CD14-positive monocyte (primary cell): ENCODE results near the gene COX11. TPM values are rescaled to one million over a fixed set of nuclear protein-coding genes. Genes with fewer than 3 reads are reported as not detected.

Source experiments
- DNase-seq, 3 donors: peaks; one replicate each; pipeline ENCODE4 v3.0.0-alpha.2; 2011 to 2022
- H2AFZ ChIP-seq: 2 replicates; pipeline ENCODE4 v1.6.0; 2012; ENCODE audit warnings: mild to moderate bottlenecking, low read depth, low read length, inconsistent platforms; ENCODE audit not compliant: insufficient read depth, poor library complexity, severe bottlenecking
- H3K27ac ChIP-seq, 2 donors: 1 replicate in 1 of 2; 2 replicates in 1 of 2; pipeline ENCODE4 v1.5.1; 2012 to 2013; ENCODE audit warnings: low read length in 2 of 2, control low read depth in 1 of 2, inconsistent platforms in 1 of 2, low read depth in 1 of 2, mild to moderate bottlenecking in 1 of 2
- H3K27me3 ChIP-seq, 2 donors: one replicate each; pipeline versions ENCODE4 v1.6.0 to v1.6.1; 2011 to 2013; ENCODE audit warnings: low read length in 2 of 2; ENCODE audit not compliant: control insufficient read depth in 2 of 2, insufficient read depth in 2 of 2
- H3K36me3 ChIP-seq, 2 donors: replicated peaks in 1 of 2; 1 replicate in 1 of 2; 2 replicates in 1 of 2; pipeline versions ENCODE4 v1.5.1 to v1.6.1; 2012 to 2013; ENCODE audit warnings: low read length in 2 of 2, control low read depth in 1 of 2, inconsistent platforms in 1 of 2, mild to moderate bottlenecking in 1 of 2; ENCODE audit not compliant: insufficient read depth in 2 of 2, control insufficient read depth in 1 of 2
- H3K4me1 ChIP-seq, 2 donors: 1 replicate in 1 of 2; 2 replicates in 1 of 2; pipeline versions ENCODE4 v1.5.1 to v1.6.1; 2012 to 2013; ENCODE audit warnings: low read length in 2 of 2, control low read depth in 1 of 2, inconsistent platforms in 1 of 2, mild to moderate bottlenecking in 1 of 2, moderate library complexity in 1 of 2; ENCODE audit not compliant: insufficient read depth in 2 of 2, control insufficient read depth in 1 of 2
- H3K4me2 ChIP-seq: replicated peaks from 2 replicates; pipeline ENCODE3; 2012; ENCODE audit warnings: low read length, moderate library complexity, mild to moderate bottlenecking; ENCODE audit not compliant: poor library complexity, severe bottlenecking; ENCODE audit errors: extremely low read depth
- H3K4me3 ChIP-seq, 3 experiments: fragments of 200-600 bp in 1 of 3; sonication (generic) in 1 of 3; replicated peaks in 1 of 3; 1 replicate in 2 of 3; 2 replicates in 1 of 3; pipeline ENCODE4 v1.5.1; 2011 to 2013; ENCODE audit warnings: low read length in 3 of 3, mild to moderate bottlenecking in 3 of 3, control low read depth in 2 of 3, low read depth in 2 of 3, inconsistent platforms in 1 of 3, moderate library complexity in 1 of 3
- H3K79me2 ChIP-seq: 2 replicates; pipeline ENCODE4 v1.6.0; 2012; ENCODE audit warnings: mild to moderate bottlenecking, control low read depth, inconsistent platforms, low read length, moderate library complexity; ENCODE audit not compliant: insufficient read depth
- H3K9ac ChIP-seq: 2 replicates; pipeline ENCODE4 v1.6.0; 2017; ENCODE audit warnings: low read length, mild to moderate bottlenecking; ENCODE audit not compliant: insufficient read depth, poor library complexity, severe bottlenecking
- H3K9me3 ChIP-seq, 2 donors: replicated peaks in 1 of 2; 1 replicate in 1 of 2; 2 replicates in 1 of 2; pipeline versions ENCODE4 v1.5.1 to v1.6.1; 2012 to 2013; ENCODE audit warnings: low read length in 2 of 2, control low read depth in 1 of 2; ENCODE audit not compliant: control insufficient read depth in 1 of 2, insufficient read depth in 1 of 2
- H4K20me1 ChIP-seq: 2 replicates; pipeline ENCODE4 v1.6.0; 2012; ENCODE audit warnings: mild to moderate bottlenecking, low read length, control low read depth, moderate library complexity; ENCODE audit not compliant: insufficient read depth
- H3K27ac Mint-ChIP-seq, 7 donors: one replicate each; pipeline ENCODE4 v1.8.0; 2020; ENCODE audit warnings: mild to moderate bottlenecking in 7 of 7, mixed read lengths in 7 of 7, moderate library complexity in 6 of 7, inconsistent platforms in 2 of 7
- H3K27me3 Mint-ChIP-seq, 3 donors: one replicate each; pipeline ENCODE4 v1.8.0; 2021 to 2022; ENCODE audit warnings: low read depth in 3 of 3, mild to moderate bottlenecking in 3 of 3, mixed read lengths in 3 of 3, moderate library complexity in 3 of 3, inconsistent platforms in 1 of 3
- H3K36me3 Mint-ChIP-seq, 2 donors: one replicate each; pipeline ENCODE4 v1.8.0; 2020; ENCODE audit warnings: mixed read lengths in 2 of 2, inconsistent platforms in 1 of 2, mild to moderate bottlenecking in 1 of 2
- H3K4me1 Mint-ChIP-seq: one replicate; pipeline ENCODE4 v1.8.0; 2020; ENCODE audit warnings: mild to moderate bottlenecking, mixed read lengths
- H3K4me3 Mint-ChIP-seq, 2 donors: one replicate each; pipeline ENCODE4 v1.8.0; 2020; ENCODE audit warnings: mild to moderate bottlenecking in 2 of 2, mixed read lengths in 2 of 2, moderate library complexity in 1 of 2
- H3K9me3 Mint-ChIP-seq, 7 donors: one replicate each; pipeline ENCODE4 v1.8.0; 2020 to 2022; ENCODE audit warnings: mixed read lengths in 7 of 7, mild to moderate bottlenecking in 6 of 7, moderate library complexity in 6 of 7, inconsistent platforms in 2 of 7
- CTCF ChIP-seq: fragments of 200-600 bp; IDR thresholded peaks from one replicate; pipeline ENCODE4 v1.8.0; 2022; ENCODE audit warnings: antibody characterized with exemption, mild to moderate bottlenecking
- WGBS: methylation state at CpG from one replicate; pipeline ENCODE4 v1.1.5; 2013; ENCODE audit warnings: missing lambda C conversion rate; ENCODE audit not compliant: insufficient coverage; 5-methylcytosine and 5-hydroxymethylcytosine counted together
- intact Hi-C, 2 donors: fragments of 100-400 bp; cut with micrococcal nuclease; formaldehyde crosslinking; loops; one replicate each; pipeline versions ENCODE4 v1.15.0 to v1.15.1; 2023
- polyA plus RNA-seq, 3 donors: library from polyadenylated mRNA; depleted of rRNA in 1 of 3; unstranded in 2 of 3; stranded (reverse) in 1 of 3; fragments of 300-500 nt in 2 of 3; fragments of >200 nt in 1 of 3; fragmentation: Illumina TruSeq in 2 of 3; gene quantifications; 1 replicate in 2 of 3; 2 replicates in 1 of 3; pipeline ENCODE4 v1.2.3, GENCODE V29; 2012 to 2021

Gene COX11
- polyA plus RNA-seq, 3 donors: 13.2 to 24.8 (median 14.7) TPM

- Mint-ChIP-seq H3K4me1 (peaks cover 1% of the 10 kb centered on the region), H3K27me3 (peaks cover 0 to 1% (median 0%) of the 10 kb centered on the region in 3 donors), H3K9me3 (no peaks in the 10 kb centered on the region), H3K4me3 (no peak overlapping the region), H3K27ac (no peak overlapping the region), H3K36me3 (no peaks in the 10 kb centered on the region)
- Histone ChIP-seq H3K9me3 (no peaks in the 10 kb centered on the region), H3K27ac (no peak overlapping the region), H4K20me1 (no peaks in the 10 kb centered on the region), H3K4me2 (no peak overlapping the region), H3K9ac (no peak overlapping the region), H3K36me3 (no peaks in the 10 kb centered on the region), H3K27me3 (no peaks in the 10 kb centered on the region), H2AFZ (no peak overlapping the region), H3K79me2 (peaks cover 7% of the 10 kb centered on the region), H3K4me1 (peaks cover 10 to 17% of the 10 kb centered on the region in 2 donors), H3K4me3 (no peak overlapping the region)
- intact Hi-C loops: no loop called here
- no peak for DNase-seq
- no peak for TF ChIP-seq CTCF
- WGBS: no CpG with 5 or more reads among the region's 3 CpGs
Observed at GRCh38 chr17:54972406-54973138, 4.1 kb upstream of the COX11 start.

- no peak overlapping the region for H3K9ac ChIP-seq
- H3K9me3 Mint-ChIP-seq: no peaks in the 10 kb centered on the region
- peaks cover 8% of the 10 kb centered on the region for H3K4me1 Mint-ChIP-seq
- no peak for TF ChIP-seq CTCF
- no peak overlapping the region for H3K27ac Mint-ChIP-seq
- no peak overlapping the region for H3K4me2 ChIP-seq
- intact Hi-C loops: no loop called here
- no peaks in the 10 kb centered on the region for H3K9me3 ChIP-seq
- no peak overlapping the region for H3K27ac ChIP-seq
- no peaks in the 10 kb centered on the region for H3K27me3 ChIP-seq
- H3K4me3 Mint-ChIP-seq: no peak overlapping the region
- peaks cover 14 to 22% of the 10 kb centered on the region in 2 donors for H3K4me1 ChIP-seq
- 100% methylated on average over 2 of the region's 3 CpGs for WGBS
- peaks cover 12% of the 10 kb centered on the region for H3K79me2 ChIP-seq
- H4K20me1 ChIP-seq: no peaks in the 10 kb centered on the region
- no peak overlapping the region for H3K4me3 ChIP-seq
- no peaks in the 10 kb centered on the region for H3K36me3 Mint-ChIP-seq
- no peaks in the 10 kb centered on the region for H3K36me3 ChIP-seq
- H3K27me3 Mint-ChIP-seq: peaks cover 0 to 1% (median 0%) of the 10 kb centered on the region in 3 donors
- DNase-seq: no peak
- no peak overlapping the region for H2AFZ ChIP-seq
Observed at GRCh38 chr17:54971901-54972300, 3.4 kb upstream of the COX11 start.
